Trophoblast cell (in vitro differentiated cells and primary cell): ENCODE measurements around the gene GNPTAB.
"Not testable (repeated sequence)": the region's sequence is repeated elsewhere in the genome, so short reads cannot be mapped to it uniquely, and the experiment has no call there.

ENCODE experiments used
- DNase-seq, 2 donors: peaks; one replicate each; pipeline ENCODE4 v3.0.0-alpha.2; 2016
- H2AFZ ChIP-seq: 2 replicates; pipeline ENCODE4 v1.6.1; 2013; ENCODE audit warnings: low read length, moderate library complexity, mild to moderate bottlenecking; ENCODE audit not compliant: insufficient read depth, poor library complexity
- H2AK5ac ChIP-seq: 2 replicates; pipeline ENCODE4 v1.6.1; 2013; ENCODE audit warnings: mild to moderate bottlenecking, low read length
- H2BK120ac ChIP-seq: 2 replicates; pipeline ENCODE4 v1.6.1; 2013; ENCODE audit warnings: low read length, mild to moderate bottlenecking, moderate library complexity; ENCODE audit not compliant: insufficient read depth, poor library complexity
- H2BK12ac ChIP-seq: 2 replicates; pipeline ENCODE4 v1.6.1; 2013; ENCODE audit warnings: mild to moderate bottlenecking, low read length, moderate library complexity
- H2BK5ac ChIP-seq: 2 replicates; pipeline ENCODE4 v1.6.1; 2013; ENCODE audit warnings: low read length, low read depth, moderate library complexity, mild to moderate bottlenecking; ENCODE audit not compliant: poor library complexity
- H3K14ac ChIP-seq: 2 replicates; pipeline ENCODE4 v1.6.1; 2013; ENCODE audit warnings: mild to moderate bottlenecking, low read length
- H3K18ac ChIP-seq: 2 replicates; pipeline ENCODE4 v1.6.1; 2013; ENCODE audit warnings: mild to moderate bottlenecking, low read length
- H3K23ac ChIP-seq: 2 replicates; pipeline ENCODE4 v1.6.1; 2013; ENCODE audit warnings: low read length
- H3K27ac ChIP-seq: 2 replicates; pipeline ENCODE4 v1.5.1; 2013; ENCODE audit warnings: low read depth, mild to moderate bottlenecking, inconsistent platforms, low read length, moderate library complexity
- H3K27me3 ChIP-seq: 2 replicates; pipeline ENCODE4 v1.6.1; 2013; ENCODE audit warnings: inconsistent platforms, mild to moderate bottlenecking, low read length, moderate library complexity; ENCODE audit not compliant: insufficient read depth
- H3K36me3 ChIP-seq, 2 experiments: 1 replicate in 1 of 2; 2 replicates in 1 of 2; pipeline ENCODE4 v1.6.1; 2013; ENCODE audit warnings: low read length in 2 of 2, mild to moderate bottlenecking in 2 of 2, moderate library complexity in 1 of 2; ENCODE audit not compliant: insufficient read depth in 2 of 2, control insufficient read depth in 1 of 2
- H3K4ac ChIP-seq: 2 replicates; pipeline ENCODE4 v1.6.1; 2013; ENCODE audit warnings: low read depth, mild to moderate bottlenecking, low read length, moderate library complexity
- H3K4me1 ChIP-seq, 2 experiments: 1 replicate in 1 of 2; 2 replicates in 1 of 2; pipeline ENCODE4 v1.6.1; 2013; ENCODE audit warnings: low read length in 2 of 2, mild to moderate bottlenecking in 2 of 2, moderate library complexity in 1 of 2; ENCODE audit not compliant: insufficient read depth in 2 of 2, control insufficient read depth in 1 of 2
- H3K4me2 ChIP-seq: 2 replicates; pipeline ENCODE4 v1.6.1; 2013; ENCODE audit warnings: inconsistent platforms, mild to moderate bottlenecking, low read length, moderate library complexity
- H3K4me3 ChIP-seq: 2 replicates; pipeline ENCODE4 v1.5.1; 2013; ENCODE audit warnings: mild to moderate bottlenecking, low read depth, low read length, inconsistent platforms
- H3K79me1 ChIP-seq: one replicate; pipeline ENCODE4 v1.6.1; 2013; ENCODE audit warnings: low read length
- H3K79me2 ChIP-seq: 2 replicates; pipeline ENCODE4 v1.6.1; 2013; ENCODE audit warnings: low read length, mild to moderate bottlenecking; ENCODE audit not compliant: control insufficient read depth, insufficient read depth, poor library complexity
- H3K9ac ChIP-seq: 2 replicates; pipeline ENCODE4 v1.6.1; 2013; ENCODE audit warnings: mild to moderate bottlenecking, low read length
- H3K9me3 ChIP-seq: 2 replicates; pipeline ENCODE4 v1.6.1; 2013; ENCODE audit warnings: low read depth, mild to moderate bottlenecking, control low read depth, inconsistent platforms, low read length; ENCODE audit not compliant: insufficient read depth
- H4K12ac ChIP-seq: 2 replicates; pipeline ENCODE4 v1.6.1; 2013; ENCODE audit warnings: low read depth, mild to moderate bottlenecking, low read length, moderate library complexity
- H4K8ac ChIP-seq: 2 replicates; pipeline ENCODE4 v1.6.1; 2013; ENCODE audit warnings: low read depth, mild to moderate bottlenecking, low read length, moderate library complexity
- H4K91ac ChIP-seq: one replicate; pipeline ENCODE4 v1.6.1; 2013; ENCODE audit warnings: low read depth, mild to moderate bottlenecking, low read length, moderate library complexity
- WGBS: extraction: QIAGEN DNeasy Blood & Tissue Kit; methylation state at CpG from one replicate; pipeline ENCODE4 v1.1.7; 2013; ENCODE audit warnings: missing lambda C conversion rate; ENCODE audit not compliant: insufficient read length, insufficient coverage; ENCODE audit errors: extremely low coverage; 5-methylcytosine and 5-hydroxymethylcytosine counted together

The GNPTAB gene

GRCh38 chr12:101856614-101857013, 25.9 kb upstream of the GNPTAB start:
- not testable (repeated sequence) for H3K9ac ChIP-seq, H2AK5ac ChIP-seq, H2BK5ac ChIP-seq, DNase-seq, H4K8ac ChIP-seq, H3K79me2 ChIP-seq, H3K4ac ChIP-seq, H3K79me1 ChIP-seq, H3K23ac ChIP-seq, H3K4me2 ChIP-seq, H3K14ac ChIP-seq, H3K9me3 ChIP-seq, H2BK120ac ChIP-seq, H3K4me3 ChIP-seq, H2AFZ ChIP-seq, H3K18ac ChIP-seq, H2BK12ac ChIP-seq, H3K27me3 ChIP-seq, H3K36me3 ChIP-seq, H3K27ac ChIP-seq, H4K12ac ChIP-seq
- peaks cover 8 to 11% of the 10 kb centered on the region in 2 experiments for H3K4me1 ChIP-seq
- H4K91ac ChIP-seq: peak overlapping the region; percentile 51
- no CpG with 5 or more reads among the region's 5 CpGs for WGBS

DNA sequence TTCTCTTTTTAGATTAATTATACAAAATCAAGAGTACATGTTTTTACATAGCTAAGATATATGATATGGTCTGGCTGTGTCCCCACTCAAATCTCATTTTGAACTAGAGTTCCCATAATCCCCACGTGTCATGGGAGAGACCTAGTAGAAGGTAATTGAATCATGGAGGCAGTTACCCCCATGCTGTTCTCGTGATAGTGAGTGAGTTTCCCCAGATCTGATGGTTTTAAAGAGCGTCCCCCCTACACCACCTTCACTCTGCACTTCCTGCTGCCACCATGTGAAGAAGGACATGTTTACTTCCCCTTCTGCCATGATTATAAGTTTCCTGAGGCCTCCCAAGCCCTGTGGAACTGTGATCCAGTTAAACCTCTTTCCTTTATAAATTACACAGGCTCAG, 25.2 kb upstream of the GNPTAB start:
- no peak overlapping the region for H3K4me3 ChIP-seq
- peak overlapping the region; percentile 92 for H4K91ac ChIP-seq
- H3K27me3 ChIP-seq: no peaks in the 10 kb centered on the region
- no peak for DNase-seq
- H2AK5ac ChIP-seq: peak overlapping the region; percentile 70
- no peak overlapping the region for H4K12ac ChIP-seq
- peak overlapping the region; percentile 97 for H2BK12ac ChIP-seq
- peak overlapping the region; percentile 90 for H2BK120ac ChIP-seq
- no peak overlapping the region for H3K23ac ChIP-seq
- peak overlapping the region; percentile 78 for H2BK5ac ChIP-seq
- no peak overlapping the region for H3K4me2 ChIP-seq
- peak overlapping the region; percentile 60 for H4K8ac ChIP-seq
- H3K27ac ChIP-seq: peak overlapping the region; percentile 12
- H3K4ac ChIP-seq: peak overlapping the region; percentile 73
- H3K18ac ChIP-seq: no peak overlapping the region
- H3K4me1 ChIP-seq: peaks cover 8 to 11% of the 10 kb centered on the region in 2 experiments
- peaks cover 6% of the 10 kb centered on the region for H3K79me1 ChIP-seq
- H2AFZ ChIP-seq: no peak overlapping the region
- no peaks in the 10 kb centered on the region for H3K9me3 ChIP-seq
- no peak overlapping the region for H3K9ac ChIP-seq
- H3K36me3 ChIP-seq: no peaks in the 10 kb centered on the region
- H3K14ac ChIP-seq: peak overlapping the region; percentile 53
- WGBS: no CpG with 5 or more reads among the region's 3 CpGs
- no peaks in the 10 kb centered on the region for H3K79me2 ChIP-seq

- Histone ChIP-seq H3K79me2 (no peaks in the 10 kb centered on the region), H4K91ac (peak overlapping the region; percentile 45), H3K27me3 (no peaks in the 10 kb centered on the region), H3K79me1 (peaks cover 6% of the 10 kb centered on the region), H2AK5ac (no peak overlapping the region), H2BK12ac (peak overlapping the region; percentile 3), H3K4me1 (peaks cover 8 to 11% of the 10 kb centered on the region in 2 experiments), H3K36me3 (no peaks in the 10 kb centered on the region), H2BK120ac (no peak overlapping the region), H3K4ac (no peak overlapping the region), H3K18ac (no peak overlapping the region), H4K12ac (no peak overlapping the region), H3K14ac (no peak overlapping the region), H3K9ac (no peak overlapping the region), H3K4me3 (no peak overlapping the region), H4K8ac (peak overlapping the region; percentile 6), H2AFZ (no peak overlapping the region), H3K27ac (peak overlapping the region; percentile 72), H3K9me3 (no peaks in the 10 kb centered on the region), H3K4me2 (peak overlapping the region; percentile 17), H2BK5ac (peak overlapping the region; percentile 52), H3K23ac (no peak overlapping the region)
- no CpG with 5 or more reads among the region's 3 CpGs for WGBS
- peak in 1 of 2 donors; percentile 38 for DNase-seq
Measured at GRCh38 chr12:101855364-101855884, 24.7 kb upstream of the GNPTAB start.

DNA sequence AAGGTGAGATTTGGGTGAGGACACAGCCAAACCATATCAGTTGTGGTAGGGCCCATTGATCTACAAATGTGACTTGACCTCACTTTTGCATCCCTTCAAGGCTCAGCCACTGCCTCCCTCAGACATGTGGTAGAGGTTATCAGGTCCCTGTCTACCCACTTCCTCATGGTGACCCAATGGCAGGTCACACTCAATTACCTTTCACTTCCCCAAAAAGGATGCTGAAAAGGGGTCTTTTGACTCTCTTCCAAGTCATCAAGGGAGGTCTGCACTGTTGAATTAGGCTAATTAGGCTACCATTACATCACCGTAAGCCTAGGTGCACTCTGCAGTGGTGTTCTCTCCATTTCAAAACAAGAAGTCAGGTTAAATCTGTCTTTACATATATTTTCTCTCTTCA, 24.0 kb upstream of the GNPTAB start:
- no peak overlapping the region for H3K4me2 ChIP-seq
- no peaks in the 10 kb centered on the region for H3K79me2 ChIP-seq
- peak overlapping the region; percentile 49 for H4K91ac ChIP-seq
- no peaks in the 10 kb centered on the region for H3K9me3 ChIP-seq
- peak overlapping the region; percentile 12 for H3K14ac ChIP-seq
- no peak overlapping the region for H3K4me3 ChIP-seq
- H3K23ac ChIP-seq: no peak overlapping the region
- no peak overlapping the region for H2AK5ac ChIP-seq
- peak overlapping the region; percentile 72 for H3K27ac ChIP-seq
- no peaks in the 10 kb centered on the region for H3K36me3 ChIP-seq
- no peak overlapping the region for H3K9ac ChIP-seq
- peak overlapping the region; percentile 72 for H2BK12ac ChIP-seq
- no peak overlapping the region for H4K12ac ChIP-seq
- H3K4ac ChIP-seq: no peak overlapping the region
- peaks cover 8 to 11% of the 10 kb centered on the region in 2 experiments for H3K4me1 ChIP-seq
- no peak overlapping the region for H2AFZ ChIP-seq
- H2BK5ac ChIP-seq: peak overlapping the region; percentile 7
- DNase-seq: no peak
- H2BK120ac ChIP-seq: peak overlapping the region; percentile 34
- H3K79me1 ChIP-seq: peaks cover 6% of the 10 kb centered on the region
- no peak overlapping the region for H3K18ac ChIP-seq
- H3K27me3 ChIP-seq: no peaks in the 10 kb centered on the region
- no CpG with 5 or more reads among the region's 1 CpG for WGBS
- peak overlapping the region; percentile 37 for H4K8ac ChIP-seq
